HEK293T (cell line): ENCODE data around the gene CDC45.

Source experiments
- CTCF ChIA-PET: fragments of 350-600 bp; formaldehyde crosslinking; extraction: SDS; loops from one replicate; lab custom pipeline; 2021; ENCODE audit warnings: antibody characterized with exemption, inconsistent platforms; lab: Yijun Ruan, JAX
- POLR2A ChIA-PET: fragments of 350-600 bp; formaldehyde crosslinking; extraction: SDS; loops from one replicate; lab custom pipeline; 2020; ENCODE audit warnings: antibody characterized with exemption, inconsistent platforms; lab: Yijun Ruan, JAX
- DNase-seq: peaks from one replicate; pipeline ENCODE4 v3.0.0; 2012; ENCODE audit warnings: mixed read lengths; ENCODE audit errors: extremely low spot score
- ARNT ChIP-seq: fragments of 450-650 bp; IDR thresholded peaks from 2 replicates; pipeline ENCODE4 v1.6.1; 2017; ENCODE audit warnings: mild to moderate bottlenecking
- BHLHE40 ChIP-seq: fragments of 450-650 bp; IDR thresholded peaks from 2 replicates; pipeline ENCODE4 v1.6.1; 2016; ENCODE audit warnings: mild to moderate bottlenecking, moderate library complexity, borderline replicate concordance
- CTBP1 ChIP-seq: fragments of 450-650 bp; IDR thresholded peaks from 2 replicates; pipeline ENCODE4 v1.6.1; 2016; ENCODE audit warnings: borderline replicate concordance
- ELF4 ChIP-seq: fragments of 450-650 bp; IDR thresholded peaks from 2 replicates; pipeline ENCODE4 v1.6.1; 2017; ENCODE audit warnings: antibody characterized with exemption
- FOXA1 ChIP-seq: fragments of 450-650 bp; IDR thresholded peaks from 2 replicates; pipeline ENCODE4 v1.6.1; 2016; ENCODE audit warnings: mild to moderate bottlenecking
- FOXK2 ChIP-seq: fragments of 450-650 bp; IDR thresholded peaks from 2 replicates; pipeline ENCODE4 v1.6.1; 2016; ENCODE audit warnings: mild to moderate bottlenecking
- FOXM1 ChIP-seq: fragments of 450-650 bp; IDR thresholded peaks from 2 replicates; pipeline ENCODE4 v1.6.1; 2017; ENCODE audit warnings: mild to moderate bottlenecking, borderline replicate concordance
- HDGF ChIP-seq: fragments of 450-650 bp; IDR thresholded peaks from 2 replicates; pipeline ENCODE4 v1.6.1; 2017; ENCODE audit warnings: antibody characterized with exemption, borderline replicate concordance
- L3MBTL2 ChIP-seq: fragments of 450-650 bp; conservative IDR thresholded peaks from 2 replicates; pipeline ENCODE4 v1.6.1; 2016; ENCODE audit warnings: mild to moderate bottlenecking
- LEF1 ChIP-seq: fragments of 450-650 bp; IDR thresholded peaks from 2 replicates; pipeline ENCODE4 v1.6.1; 2017; ENCODE audit warnings: mild to moderate bottlenecking, borderline replicate concordance
- NFRKB ChIP-seq: fragments of 450-650 bp; IDR thresholded peaks from 2 replicates; pipeline ENCODE4 v1.6.1; 2016; ENCODE audit warnings: mild to moderate bottlenecking, moderate library complexity
- PKNOX1 ChIP-seq: fragments of 450-650 bp; IDR thresholded peaks from 2 replicates; pipeline ENCODE4 v1.6.1; 2016
- SP1 ChIP-seq: fragments of 450-650 bp; IDR thresholded peaks from 2 replicates; pipeline ENCODE4 v1.6.1; 2017
- SUZ12 ChIP-seq: fragments of 450-650 bp; IDR thresholded peaks from 2 replicates; pipeline ENCODE4 v1.6.1; 2016; ENCODE audit warnings: mild to moderate bottlenecking
- TARDBP ChIP-seq: fragments of 450-650 bp; IDR thresholded peaks from 2 replicates; pipeline ENCODE4 v1.6.1; 2016
- ZNF384 ChIP-seq: fragments of 450-650 bp; IDR thresholded peaks from 2 replicates; pipeline ENCODE4 v1.6.1; 2016

CDC45 gene

DNA sequence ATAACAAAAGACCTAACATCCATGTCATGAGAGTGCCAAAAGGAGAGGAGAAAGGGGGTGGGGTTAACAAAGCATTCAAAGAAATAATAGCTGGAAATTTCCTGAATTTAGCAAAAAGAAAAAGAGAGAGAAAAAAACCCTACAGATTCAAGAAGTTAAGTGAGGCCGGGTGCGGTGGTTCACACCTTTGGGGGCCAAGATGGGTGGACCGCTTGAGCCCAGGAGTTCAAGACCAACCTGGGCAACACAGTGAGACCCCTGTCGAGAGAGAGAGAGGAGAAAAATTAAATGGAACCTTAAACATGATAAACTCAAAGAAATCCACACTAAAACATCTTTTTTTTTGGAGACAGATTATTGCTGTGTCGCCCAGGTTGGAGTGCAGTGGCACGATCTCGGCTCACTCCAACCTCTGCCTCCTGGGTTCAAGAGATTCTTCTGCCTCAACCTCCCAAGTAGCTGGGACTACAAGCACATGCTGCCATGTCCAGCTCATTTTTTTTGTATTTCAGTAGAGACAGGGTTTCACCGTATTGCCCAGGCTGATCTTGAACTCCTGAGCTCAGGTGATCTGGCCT lies 53.4 kb downstream of the CDC45 start:
- CTCF ChIA-PET, result no interaction called here
- POLR2A ChIA-PET, result no interaction called here
- DNase-seq, result no peak
- TF ChIP-seq L3MBTL2, result no peak
- no peak for TF ChIP-seq ARNT
- no peak for TF ChIP-seq CTBP1
- no peak for TF ChIP-seq ZNF384

DNA sequence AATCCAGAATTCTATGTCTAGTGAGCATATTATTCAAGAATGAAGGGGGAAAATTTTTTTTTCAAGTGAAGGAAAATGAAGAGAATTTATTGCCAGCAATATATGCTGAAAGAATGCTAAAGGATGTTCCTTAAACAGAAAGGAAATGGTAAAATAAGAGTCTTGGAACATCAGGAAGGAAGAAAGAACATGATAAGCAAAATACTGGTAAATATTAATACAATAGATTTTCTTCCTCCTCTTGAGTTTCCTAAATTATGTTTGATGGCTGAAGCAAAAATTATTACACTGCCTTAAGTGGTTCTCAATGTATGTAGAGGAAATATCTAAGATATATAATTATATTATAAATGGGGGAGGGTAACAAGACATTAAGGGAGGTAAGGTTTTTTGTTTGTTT lies 54.1 kb downstream of the CDC45 start:
- TF ChIP-seq ZNF384, result no peak
- no peak for TF ChIP-seq PKNOX1
- no peak for TF ChIP-seq BHLHE40
- no peak for TF ChIP-seq SUZ12
- no peak for TF ChIP-seq HDGF
- TF ChIP-seq CTBP1, result no peak
- TF ChIP-seq SP1, result no peak
- TF ChIP-seq ARNT, result no peak
- no peak for TF ChIP-seq FOXA1
- TF ChIP-seq FOXK2, result no peak
- TF ChIP-seq ELF4, result no peak
- POLR2A ChIA-PET, result no interaction called here
- DNase-seq, result no peak
- CTCF ChIA-PET, result no interaction called here

DNA sequence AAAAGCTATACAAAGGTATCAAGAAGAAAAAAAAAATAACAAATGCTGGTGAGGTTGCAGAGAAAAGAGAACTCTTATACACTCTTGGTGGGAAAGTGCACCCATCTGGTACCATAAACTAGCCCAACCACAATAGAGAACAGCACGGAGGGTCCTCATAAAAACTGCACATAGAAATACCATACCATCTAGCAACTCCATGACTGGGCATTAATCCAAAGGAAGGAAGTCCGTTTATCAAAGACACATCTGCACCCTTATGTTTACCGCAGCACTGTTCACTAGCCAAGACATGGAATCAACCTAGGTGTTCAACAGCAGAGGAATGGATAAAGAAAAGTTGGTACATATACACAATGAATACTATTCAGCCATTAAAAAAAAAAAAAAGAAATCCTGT lies 55.3 kb downstream of the CDC45 start:
- no peak for DNase-seq
- CTCF ChIA-PET, result no interaction called here
- POLR2A ChIA-PET, result no interaction called here
- TF ChIP-seq SUZ12 (no peak), NFRKB (no peak), FOXK2 (no peak), ARNT (no peak), TARDBP (no peak), LEF1 (no peak), CTBP1 (no peak), BHLHE40 (no peak), FOXA1 (no peak), ZNF384 (no peak), SP1 (no peak), L3MBTL2 (no peak), HDGF (no peak), FOXM1 (no peak), ELF4 (no peak)

DNA sequence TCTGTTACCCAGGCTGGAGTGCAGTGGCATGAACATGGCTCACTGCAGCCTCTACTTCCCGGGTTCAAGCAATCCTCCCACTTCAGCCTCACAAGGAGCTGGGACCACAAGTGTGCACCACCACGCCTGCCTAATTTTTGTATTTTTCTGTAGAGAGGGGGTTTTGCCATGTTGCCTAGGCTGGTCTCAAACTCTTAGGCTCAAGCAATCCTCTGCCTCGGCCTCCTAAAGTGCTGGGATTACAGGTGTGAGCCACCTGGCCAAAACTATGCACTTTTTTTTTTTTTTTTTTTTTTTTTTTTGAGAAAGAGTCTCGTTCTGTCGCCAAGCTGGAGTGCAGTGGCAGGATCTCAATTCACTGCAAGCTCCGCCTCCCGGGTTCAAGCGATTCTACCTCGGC lies 56.8 kb downstream of the CDC45 start:
- POLR2A ChIA-PET, result no interaction called here
- TF ChIP-seq FOXK2, result no peak
- no peak for TF ChIP-seq L3MBTL2
- TF ChIP-seq TARDBP, result no peak
- no peak for TF ChIP-seq NFRKB
- no peak for TF ChIP-seq CTBP1
- no peak for TF ChIP-seq ARNT
- no peak for TF ChIP-seq BHLHE40
- TF ChIP-seq SUZ12, result no peak
- no peak for TF ChIP-seq HDGF
- no peak for TF ChIP-seq FOXA1
- no peak for TF ChIP-seq ZNF384
- no peak for TF ChIP-seq SP1
- no peak for TF ChIP-seq PKNOX1
- CTCF ChIA-PET, result interaction anchor here (1.3 kb wide), 1 partner anchor 93 kb away, joined by 3 read pairs; no protein-coding TSS in a partner anchor
- DNase-seq, result no peak

DNA sequence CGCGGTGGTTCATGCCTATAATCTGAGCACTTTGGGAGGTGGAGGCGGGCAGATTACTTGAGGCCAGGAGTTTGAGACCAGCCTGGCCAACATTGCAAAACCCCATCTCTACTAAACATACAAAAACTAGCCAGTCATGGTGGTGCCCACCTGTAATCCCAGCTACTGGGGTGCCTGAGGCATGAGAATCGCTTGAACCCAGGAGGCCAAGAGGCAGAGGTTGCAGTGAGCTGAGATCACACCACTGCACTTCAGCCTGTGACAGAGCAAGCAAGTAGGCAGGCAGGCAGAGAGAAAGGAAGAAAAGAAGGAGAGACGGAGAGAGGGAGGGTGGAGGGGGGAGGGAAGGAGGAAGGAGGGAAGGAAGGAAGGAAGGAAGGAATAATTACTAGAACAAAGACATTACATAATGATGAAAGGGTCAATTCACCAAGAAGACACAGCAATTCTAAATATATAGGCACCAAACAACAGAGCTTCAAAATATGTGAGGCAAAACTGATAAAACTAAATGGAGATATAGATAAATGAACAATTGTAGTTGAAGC lies 58.3 kb downstream of the CDC45 start:
- DNase-seq, result no peak
- TF ChIP-seq PKNOX1 (no peak), ELF4 (no peak), L3MBTL2 (no peak), TARDBP (no peak), SP1 (no peak), HDGF (no peak), BHLHE40 (no peak), FOXA1 (no peak), NFRKB (no peak), LEF1 (no peak), FOXM1 (no peak), ARNT (no peak), SUZ12 (no peak), CTBP1 (no peak), FOXK2 (no peak), ZNF384 (no peak)
- ChIA-PET CTCF (no interaction called here), POLR2A (no interaction called here)

DNA sequence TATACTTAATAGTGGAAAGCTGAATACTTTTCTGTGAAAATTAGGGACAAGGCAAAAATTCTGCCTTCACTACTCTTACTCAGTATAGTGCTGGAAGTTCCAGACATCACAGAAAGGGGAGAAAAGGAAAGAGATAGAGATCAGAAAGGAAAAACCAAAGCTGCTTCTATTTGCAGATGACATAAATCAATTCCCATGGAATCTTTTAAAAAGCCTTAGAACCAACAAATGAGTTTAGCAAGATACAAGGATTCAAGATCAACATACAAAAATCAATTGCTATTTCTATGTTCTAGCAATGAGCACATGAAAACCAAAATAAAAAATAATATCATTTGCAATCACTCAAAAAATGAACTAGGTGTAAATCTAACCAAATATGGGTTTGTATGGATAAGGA lies 60.7 kb downstream of the CDC45 start:
- CTCF ChIA-PET, result no interaction called here
- POLR2A ChIA-PET, result interaction anchor here (0.8 kb wide), 1 partner anchor 29 kb away, joined by 4 read pairs; no protein-coding TSS in a partner anchor
- TF ChIP-seq ZNF384 (no peak), ELF4 (no peak), FOXM1 (no peak), BHLHE40 (no peak), NFRKB (no peak), HDGF (no peak), LEF1 (no peak), SUZ12 (no peak), SP1 (no peak), CTBP1 (no peak), PKNOX1 (no peak), TARDBP (no peak), FOXA1 (no peak), ARNT (no peak), L3MBTL2 (no peak)
- DNase-seq, result no peak
